WTC11 (cell line): ENCODE data around the gene CCDC190. TPM values are rescaled to one million over a fixed set of nuclear protein-coding genes. Genes with fewer than 3 reads are reported as not detected.

Experiments
- ATAC-seq: fragments of 200-7000 bp; cut with Tn5 transposase; 2 replicates; pipeline ENCODE4 v1.10.0; 2021; ENCODE audit warnings: mild to moderate bottlenecking, moderate library complexity
- CTCF ChIA-PET: fragments of 300-600 bp; sonication (Branson Sonifier 250); formaldehyde crosslinking; loops from one replicate; lab custom pipeline; 2021; ENCODE audit warnings: antibody characterized with exemption; lab: Charles Lee
- POLR2A ChIA-PET: fragments of 350-600 bp; sonication (Branson Sonifier 250); formaldehyde crosslinking; loops from one replicate; lab custom pipeline; 2021; ENCODE audit warnings: antibody characterized with exemption; lab: Charles Lee
- DNase-seq: peaks from one replicate; pipeline ENCODE4 v3.0.0; 2021; ENCODE audit warnings: low spot score
- H3K27ac Mint-ChIP-seq: 2 replicates; pipeline ENCODE4 v1.8.0; 2021; ENCODE audit warnings: mixed read lengths
- H3K27me3 Mint-ChIP-seq: 2 replicates; pipeline ENCODE4 v1.8.0; 2021; ENCODE audit warnings: low read depth, mild to moderate bottlenecking, moderate library complexity, mixed read lengths
- H3K36me3 Mint-ChIP-seq: 2 replicates; pipeline ENCODE4 v1.8.0; 2021; ENCODE audit warnings: mixed read lengths
- H3K4me1 Mint-ChIP-seq: 2 replicates; pipeline ENCODE4 v1.8.0; 2022; ENCODE audit warnings: mixed read lengths
- H3K4me3 Mint-ChIP-seq: 2 replicates; pipeline ENCODE4 v1.8.0; 2021; ENCODE audit warnings: mild to moderate bottlenecking, moderate library complexity, mixed read lengths
- H3K9me3 Mint-ChIP-seq: 2 replicates; pipeline ENCODE4 v1.8.0; 2021; ENCODE audit warnings: mixed read lengths
- CBFB ChIP-seq: sonication (generic); formaldehyde crosslinking; IDR thresholded peaks from 2 replicates; pipeline ENCODE4 v1.8.1; 2022; ENCODE audit warnings: mild to moderate bottlenecking, low read depth, missing genetic modification reagents
- CREB1 ChIP-seq: sonication (generic); formaldehyde crosslinking; IDR thresholded peaks from 2 replicates; pipeline ENCODE4 v1.8.0; 2023; ENCODE audit warnings: mild to moderate bottlenecking, missing genetic modification reagents
- ETV6 ChIP-seq: sonication (generic); formaldehyde crosslinking; IDR thresholded peaks from 2 replicates; pipeline ENCODE4 v1.8.1; 2022; ENCODE audit warnings: mild to moderate bottlenecking, missing genetic modification reagents
- FOXK1 ChIP-seq: sonication (generic); formaldehyde crosslinking; IDR thresholded peaks from 2 replicates; pipeline ENCODE4 v1.8.0; 2022; ENCODE audit warnings: mild to moderate bottlenecking, moderate library complexity, missing genetic modification reagents
- GTF2I ChIP-seq: fragments of 250-450 bp; sonication (Bioruptor Pico); conservative IDR thresholded peaks from 2 replicates; pipeline ENCODE4 v1.4.0; 2021; ENCODE audit warnings: mild to moderate bottlenecking
- MYBL2 ChIP-seq: sonication (generic); formaldehyde crosslinking; IDR thresholded peaks from 2 replicates; pipeline ENCODE4 v1.8.1; 2023; ENCODE audit warnings: mild to moderate bottlenecking, moderate library complexity, missing genetic modification reagents
- NFE2L1 ChIP-seq: sonication (generic); formaldehyde crosslinking; IDR thresholded peaks from 2 replicates; pipeline ENCODE4 v1.8.1; 2023; ENCODE audit warnings: missing genetic modification reagents
- NR1H2 ChIP-seq: sonication (generic); formaldehyde crosslinking; IDR thresholded peaks from 2 replicates; pipeline ENCODE4 v1.9.0; 2021; ENCODE audit warnings: mild to moderate bottlenecking, moderate library complexity, missing genetic modification reagents
- PRDM15 ChIP-seq: sonication (generic); formaldehyde crosslinking; IDR thresholded peaks from 2 replicates; pipeline ENCODE4 v1.8.0; 2022; ENCODE audit warnings: missing genetic modification reagents
- TEAD1 ChIP-seq: sonication (generic); formaldehyde crosslinking; IDR thresholded peaks from 2 replicates; pipeline ENCODE4 v1.8.0; 2022; ENCODE audit warnings: mild to moderate bottlenecking, missing genetic modification reagents
- USF2 ChIP-seq: sonication (generic); formaldehyde crosslinking; IDR thresholded peaks from 2 replicates; pipeline ENCODE4 v1.8.1; 2023; ENCODE audit warnings: mild to moderate bottlenecking, missing genetic modification reagents, moderate library complexity
- ZNF121 ChIP-seq: sonication (generic); formaldehyde crosslinking; IDR thresholded peaks from 2 replicates; pipeline ENCODE4 v1.8.0; 2023; ENCODE audit warnings: missing genetic modification reagents
- ZNF138 ChIP-seq: sonication (generic); formaldehyde crosslinking; conservative IDR thresholded peaks from 2 replicates; pipeline ENCODE4 v1.8.1; 2022; ENCODE audit warnings: mild to moderate bottlenecking, moderate library complexity, missing genetic modification reagents
- ZNF232 ChIP-seq: sonication (generic); formaldehyde crosslinking; IDR thresholded peaks from 2 replicates; pipeline ENCODE4 v1.8.0; 2022; ENCODE audit warnings: mild to moderate bottlenecking, missing genetic modification reagents
- ZNF263 ChIP-seq: sonication (generic); formaldehyde crosslinking; IDR thresholded peaks from 2 replicates; pipeline ENCODE4 v1.8.1; 2022; ENCODE audit warnings: low read depth, mild to moderate bottlenecking, moderate library complexity, missing genetic modification reagents
- ZNF317 ChIP-seq: sonication (generic); formaldehyde crosslinking; IDR thresholded peaks from 2 replicates; pipeline ENCODE4 v1.8.1; 2023; ENCODE audit warnings: low read depth, mild to moderate bottlenecking, moderate library complexity, missing genetic modification reagents, borderline replicate concordance
- ZNF671 ChIP-seq: fragments of 250-450 bp; sonication (Bioruptor Pico); IDR thresholded peaks from 2 replicates; pipeline ENCODE4 v1.8.0; 2021; ENCODE audit warnings: mild to moderate bottlenecking
- total RNA-seq: library from RNA; stranded (reverse); gene quantifications from 3 replicates; pipeline ENCODE4 v1.2.3, GENCODE V29; 2021
- TF ChIP-seq, protein P1 (sequence below): sonication (generic); formaldehyde crosslinking; conservative IDR thresholded peaks from 2 replicates; pipeline ENCODE4 v1.8.1; 2023; ENCODE audit warnings: mild to moderate bottlenecking, low read depth, missing genetic modification reagents, moderate library complexity
- TF ChIP-seq, protein P2 (sequence below): fragments of 200-600 bp; IDR thresholded peaks from 2 replicates; pipeline ENCODE4 v1.8.0; 2022; ENCODE audit warnings: antibody characterized with exemption

CCDC190 gene
- total RNA-seq, 1 experiment from 2014 or later = not detected

DNA sequence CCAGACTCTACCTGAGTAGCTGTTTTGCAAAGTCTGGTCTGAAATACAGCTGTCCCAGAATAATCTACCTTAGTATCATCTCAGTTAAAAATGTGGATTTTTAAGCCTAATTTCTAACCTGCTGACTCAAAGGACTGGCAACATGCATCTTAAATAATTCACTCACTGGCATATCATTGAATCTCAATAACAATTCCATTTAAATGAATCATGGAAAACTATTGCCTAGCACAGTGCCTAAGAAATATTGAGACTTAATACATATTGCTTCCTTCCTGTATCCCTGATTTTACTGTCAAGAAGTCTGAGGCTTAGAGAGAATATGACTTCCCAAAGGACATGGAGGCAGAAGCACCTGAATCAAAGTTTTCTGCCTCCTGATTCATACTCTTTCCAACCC is 3.1 kb downstream of the CCDC190 start:
- H3K4me1 Mint-ChIP-seq = no peaks in the 10 kb centered on the region; the same call in 1 of the 2 replicates

GRCh38 chr1:162856260-162856659 is 4.7 kb downstream of the CCDC190 start:
- ATAC-seq = no peak
- no peak for DNase-seq

More for the DNA sequence above, 3.1 kb downstream of the CCDC190 start:
- ATAC-seq = no peak
- POLR2A ChIA-PET = no interaction called here
- Mint-ChIP-seq H3K4me3 (no peak overlapping the region), H3K27me3 (no peaks in the 10 kb centered on the region), H3K36me3 (no peaks in the 10 kb centered on the region), H3K9me3 (no peaks in the 10 kb centered on the region)
- TF ChIP-seq PRDM15 (CRISPR knock-in tag) (no peak), CBFB (no peak), ZNF263 (CRISPR knock-in tag) (no peak)
- TF ChIP-seq, all 79 proteins: peak for 0
- CTCF ChIA-PET = interaction anchor here (2.0 kb wide), 1 partner anchor 211 kb away, joined by 9 read pairs; the partner anchor contains the start of gene RGS4
- no peak for DNase-seq
- no peak overlapping the region for H3K27ac Mint-ChIP-seq

More at GRCh38 chr1:162856260-162856659, 4.7 kb downstream of the CCDC190 start:
- Mint-ChIP-seq H3K4me3 (no peak overlapping the region), H3K36me3 (no peaks in the 10 kb centered on the region), H3K9me3 (peaks cover 1% of the 10 kb centered on the region; the same call in 1 of the 2 replicates), H3K27me3 (no peaks in the 10 kb centered on the region), H3K27ac (no peak overlapping the region), H3K4me1 (no peaks in the 10 kb centered on the region; the same call in 1 of the 2 replicates)
- ChIA-PET POLR2A (no interaction called here), CTCF (interaction anchor here (0.8 kb wide), 1 partner anchor 213 kb away, joined by 3 read pairs; no protein-coding TSS in a partner anchor)
- TF ChIP-seq GTF2I (CRISPR knock-in tag) (no peak), ZNF317 (no peak), TEAD1 (no peak), ZNF232 (CRISPR knock-in tag) (no peak), ETV6 (CRISPR knock-in tag) (no peak), ZNF121 (CRISPR knock-in tag) (no peak), CREB1 (no peak), MYBL2 (CRISPR knock-in tag) (no peak), NFE2L1 (CRISPR knock-in tag) (no peak), USF2 (CRISPR knock-in tag) (no peak), ZNF671 (CRISPR knock-in tag) (no peak), NR1H2 (CRISPR knock-in tag) (no peak), FOXK1 (no peak), ZNF138 (CRISPR knock-in tag) (no peak)
- TF ChIP-seq, protein P1, sequence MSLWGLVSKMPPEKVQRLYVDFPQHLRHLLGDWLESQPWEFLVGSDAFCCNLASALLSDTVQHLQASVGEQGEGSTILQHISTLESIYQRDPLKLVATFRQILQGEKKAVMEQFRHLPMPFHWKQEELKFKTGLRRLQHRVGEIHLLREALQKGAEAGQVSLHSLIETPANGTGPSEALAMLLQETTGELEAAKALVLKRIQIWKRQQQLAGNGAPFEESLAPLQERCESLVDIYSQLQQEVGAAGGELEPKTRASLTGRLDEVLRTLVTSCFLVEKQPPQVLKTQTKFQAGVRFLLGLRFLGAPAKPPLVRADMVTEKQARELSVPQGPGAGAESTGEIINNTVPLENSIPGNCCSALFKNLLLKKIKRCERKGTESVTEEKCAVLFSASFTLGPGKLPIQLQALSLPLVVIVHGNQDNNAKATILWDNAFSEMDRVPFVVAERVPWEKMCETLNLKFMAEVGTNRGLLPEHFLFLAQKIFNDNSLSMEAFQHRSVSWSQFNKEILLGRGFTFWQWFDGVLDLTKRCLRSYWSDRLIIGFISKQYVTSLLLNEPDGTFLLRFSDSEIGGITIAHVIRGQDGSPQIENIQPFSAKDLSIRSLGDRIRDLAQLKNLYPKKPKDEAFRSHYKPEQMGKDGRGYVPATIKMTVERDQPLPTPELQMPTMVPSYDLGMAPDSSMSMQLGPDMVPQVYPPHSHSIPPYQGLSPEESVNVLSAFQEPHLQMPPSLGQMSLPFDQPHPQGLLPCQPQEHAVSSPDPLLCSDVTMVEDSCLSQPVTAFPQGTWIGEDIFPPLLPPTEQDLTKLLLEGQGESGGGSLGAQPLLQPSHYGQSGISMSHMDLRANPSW (CRISPR knock-in tag) = no peak
- TF ChIP-seq, protein P2, sequence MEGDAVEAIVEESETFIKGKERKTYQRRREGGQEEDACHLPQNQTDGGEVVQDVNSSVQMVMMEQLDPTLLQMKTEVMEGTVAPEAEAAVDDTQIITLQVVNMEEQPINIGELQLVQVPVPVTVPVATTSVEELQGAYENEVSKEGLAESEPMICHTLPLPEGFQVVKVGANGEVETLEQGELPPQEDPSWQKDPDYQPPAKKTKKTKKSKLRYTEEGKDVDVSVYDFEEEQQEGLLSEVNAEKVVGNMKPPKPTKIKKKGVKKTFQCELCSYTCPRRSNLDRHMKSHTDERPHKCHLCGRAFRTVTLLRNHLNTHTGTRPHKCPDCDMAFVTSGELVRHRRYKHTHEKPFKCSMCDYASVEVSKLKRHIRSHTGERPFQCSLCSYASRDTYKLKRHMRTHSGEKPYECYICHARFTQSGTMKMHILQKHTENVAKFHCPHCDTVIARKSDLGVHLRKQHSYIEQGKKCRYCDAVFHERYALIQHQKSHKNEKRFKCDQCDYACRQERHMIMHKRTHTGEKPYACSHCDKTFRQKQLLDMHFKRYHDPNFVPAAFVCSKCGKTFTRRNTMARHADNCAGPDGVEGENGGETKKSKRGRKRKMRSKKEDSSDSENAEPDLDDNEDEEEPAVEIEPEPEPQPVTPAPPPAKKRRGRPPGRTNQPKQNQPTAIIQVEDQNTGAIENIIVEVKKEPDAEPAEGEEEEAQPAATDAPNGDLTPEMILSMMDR = no peak
